ENCODE results near the gene KIRREL3. TPM values are rescaled to one million over a fixed set of nuclear protein-coding genes. Genes with fewer than 3 reads are reported as not detected.

KIRREL3 gene
- total and polyA plus RNA-seq, 2 of the 4 experiments (the other 2 are of a cell fraction) = 10.9 to 15.9 TPM

DNA sequence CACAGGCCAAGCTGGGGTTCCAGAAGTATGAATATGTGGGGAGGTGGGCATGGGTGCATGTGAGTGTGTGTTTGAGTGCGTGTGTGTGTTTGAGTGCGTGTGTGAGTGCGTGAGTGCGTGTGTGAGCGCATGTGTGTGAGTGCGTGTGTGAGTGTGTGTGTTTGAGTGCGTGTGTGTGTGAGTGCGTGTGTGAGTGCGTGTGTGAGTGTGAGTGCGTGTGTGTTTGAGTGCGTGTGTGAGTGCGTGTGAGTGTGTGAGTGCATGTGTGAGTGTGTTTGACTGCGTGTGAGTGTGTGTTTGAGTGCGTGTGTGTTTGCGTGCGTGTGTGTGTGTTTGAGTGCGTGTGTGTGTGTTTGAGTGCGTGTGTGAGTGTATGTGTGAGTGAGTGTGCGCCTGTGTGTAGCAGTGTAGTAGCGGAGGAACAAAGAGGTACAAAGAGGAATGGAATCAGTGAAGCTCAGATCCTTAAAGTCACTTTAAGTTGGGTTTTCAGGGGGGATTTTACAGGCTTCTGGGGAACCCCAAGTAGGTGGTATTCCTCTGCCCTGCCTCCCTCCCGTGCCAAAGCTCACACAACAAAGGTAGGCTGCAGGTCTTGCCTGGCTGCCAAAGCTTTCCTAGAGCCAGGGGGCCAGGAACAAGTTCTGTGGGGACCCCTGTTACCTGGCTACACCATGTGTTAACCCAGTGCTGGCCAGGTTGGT lies 137.1 kb downstream of the KIRREL3 start:
- in situ Hi-C loops (cut with MboI; ENCODE audit: low sequenced_read_pairs) = no loop called here
- H3K9me1 ChIP-seq (ENCODE audit: insufficient read depth, low read length) = peaks cover 6% of the 10 kb centered on the region; the same call in 1 of the 2 replicates
- dilution Hi-C loops (cut with HindIII; ENCODE audit: low sequenced_read_pairs, unreplicated experiment) = no loop called here
- H3K23ac ChIP-seq (ENCODE audit: low read depth, low read length) = no peak overlapping the region
- H3K27me3 ChIP-seq (ENCODE audit: control insufficient read depth, insufficient read depth, low read length) = no peaks in the 10 kb centered on the region
- ATAC-seq (ENCODE audit: low read depth) (no peak), DNase-seq (no peak)
- H3K36me3 ChIP-seq (ENCODE audit: control insufficient read depth, insufficient read depth, low read length) = no peaks in the 10 kb centered on the region
- H3K56ac ChIP-seq (ENCODE audit: extremely low read depth, insufficient read depth, low read length) = no peak overlapping the region
- POLR2A ChIA-PET (ENCODE audit: unreplicated experiment) = no interaction called here
- no peak overlapping the region for H2BK5ac ChIP-seq (ENCODE audit: low read depth, low read length, poor library complexity, severe bottlenecking)
- H4K91ac ChIP-seq (ENCODE audit: insufficient read depth, low read depth, low read length) = no peak overlapping the region
- no peak overlapping the region for H3K18ac ChIP-seq (ENCODE audit: low read depth, low read length)
- H2BK120ac ChIP-seq (ENCODE audit: low read depth, low read length) = no peak overlapping the region
- H3K4ac ChIP-seq (ENCODE audit: low read depth, low read length) = no peak overlapping the region
- H3K4me1 ChIP-seq (ENCODE audit: control insufficient read depth, insufficient read depth, low read length) = no peaks in the 10 kb centered on the region
- WGBS, 2 experiments (ENCODE audit: extremely low coverage in 2 of 2, insufficient read length in 1 of 2) = 85% methylated on average over 11 of the region's 21 CpGs; no CpG with 5 or more reads in 1 of the 2 experiments
- H3K4me2 ChIP-seq (ENCODE audit: low read depth, low read length) = no peak overlapping the region
- no TSS peak for BruUV-seq (replicated peaks)
- no peak overlapping the region for H2BK15ac ChIP-seq (ENCODE audit: low read depth, low read length)
- H3K79me1 ChIP-seq (ENCODE audit: low read depth in 1 of 2, low read length in 2 of 2) = peaks cover 7 to 12% of the 10 kb centered on the region in 2 experiments; a peak in 2 of 4 replicates
- no peaks in the 10 kb centered on the region for H4K20me1 ChIP-seq (ENCODE audit: insufficient read depth, low read length)
- H3K27ac ChIP-seq (ENCODE audit: insufficient read depth, low read length) = no peak overlapping the region
- TF ChIP-seq RFX5 (IDR thresholded peaks at IDR 0.05; ENCODE audit: low read depth, low read length) = no peak
- TF ChIP-seq MAFK (IDR thresholded peaks at IDR 0.05; ENCODE audit: low read depth, low read length) = no peak
- no peak for TF ChIP-seq ELK1 (IDR thresholded peaks at IDR 0.05; ENCODE audit: borderline replicate concordance, low read depth, low read length)
- no peak for TF ChIP-seq CEBPB (IDR thresholded peaks at IDR 0.05; ENCODE audit: low read depth, low read length)
- no peak for TF ChIP-seq CTCF (conservative IDR thresholded peaks at IDR 0.05; ENCODE audit: low read depth, low read length)
- TF ChIP-seq NFE2L2 (IDR thresholded peaks at IDR 0.05; ENCODE audit: low read depth, low read length) = no peak
- no peak for TF ChIP-seq RCOR1 (IDR thresholded peaks at IDR 0.05; ENCODE audit: insufficient replicate concordance, low read length)
- no peak for TF ChIP-seq SMC3 (IDR thresholded peaks at IDR 0.05; ENCODE audit: low read depth, low read length)
- TF ChIP-seq POLR2A (IDR thresholded peaks at IDR 0.05; ENCODE audit: low read depth, low read length) = no peak
- TF ChIP-seq MXI1 (IDR thresholded peaks at IDR 0.05; ENCODE audit: borderline replicate concordance, low read depth, low read length) = no peak
- no peak overlapping the region for H4K5ac ChIP-seq (ENCODE audit: low read depth, low read length)
- H2AFZ ChIP-seq (replicated peaks; ENCODE audit: low read length, poor library complexity) = peak overlapping the region; percentile 6
- intact Hi-C loops (cut with micrococcal nuclease) = no loop called here
- CTCF ChIA-PET = interaction anchor here (0.6 kb wide), 1 partner anchor 85 kb away, joined by 7 read pairs; no protein-coding TSS in a partner anchor
- no peak overlapping the region for H2AK9ac ChIP-seq (replicated peaks; ENCODE audit: low read depth, low read length, poor library complexity)
- H3K14ac ChIP-seq (replicated peaks; ENCODE audit: low read depth, low read length) = no peak overlapping the region
- no peak overlapping the region for H2AK5ac ChIP-seq (ENCODE audit: low read depth, low read length)
- H3K9ac ChIP-seq (ENCODE audit: low read depth, low read length) = no peak overlapping the region
- H4K8ac ChIP-seq (ENCODE audit: low read depth in 2 of 2, low read length in 2 of 2) = no peak overlapping the region
- H2BK20ac ChIP-seq (ENCODE audit: low read depth, low read length) = no peak overlapping the region
- H3K9me3 ChIP-seq (ENCODE audit: control insufficient read depth, insufficient read depth, low read length) = no peaks in the 10 kb centered on the region
- no peak overlapping the region for H3K4me3 ChIP-seq (ENCODE audit: insufficient read depth, low read depth, low read length)

All from IMR-90 (cell line).